BE2C (cell line): ENCODE results near the gene HCFC1.
A peak's percentile ranks its signal among the peaks of the same experiment; 100 is the strongest.

Experiments used
- DNase-seq: peaks from one replicate; pipeline ENCODE4 v3.0.0-alpha.2; 2020
- H3K27me3 ChIP-seq: fragments of 250-450 bp; sonication (Bioruptor Pico); 2 replicates; pipeline ENCODE4 v1.5.1; 2020; ENCODE audit warnings: mild to moderate bottlenecking
- H3K36me3 ChIP-seq: fragments of 250-450 bp; sonication (Bioruptor Pico); 2 replicates; pipeline ENCODE4 v1.5.1; 2020; ENCODE audit warnings: mild to moderate bottlenecking
- H3K4me1 ChIP-seq: fragments of 250-450 bp; sonication (Bioruptor Pico); 2 replicates; pipeline ENCODE4 v1.5.1; 2020
- H3K4me3 ChIP-seq: 2 replicates; pipeline ENCODE4 v1.5.1; 2011; ENCODE audit warnings: low read depth, low read length
- H3K9me3 ChIP-seq: fragments of 250-450 bp; sonication (Bioruptor Pico); 2 replicates; pipeline ENCODE4 v1.5.1; 2020
- CTCF ChIP-seq: IDR thresholded peaks from 2 replicates; pipeline ENCODE4 v1.5.1; 2012; ENCODE audit warnings: mild to moderate bottlenecking, low read depth, low read length

Gene HCFC1

GRCh38 chrX:153953342-153953830, 18.2 kb downstream of the HCFC1 start:
- Histone ChIP-seq H3K27me3 (no peaks in the 10 kb centered on the region), H3K9me3 (no peaks in the 10 kb centered on the region), H3K36me3 (peaks cover 91% of the 10 kb centered on the region), H3K4me3 (no peak overlapping the region), H3K4me1 (peaks cover 4% of the 10 kb centered on the region)
- TF ChIP-seq CTCF = peak; percentile 83
- DNase-seq = peak; percentile 79

GRCh38 chrX:153952373-153953026, 19.1 kb downstream of the HCFC1 start:
- DNase-seq = no peak
- Histone ChIP-seq H3K36me3 (peaks cover 88% of the 10 kb centered on the region), H3K9me3 (no peaks in the 10 kb centered on the region), H3K4me3 (no peak overlapping the region), H3K4me1 (peaks cover 4% of the 10 kb centered on the region), H3K27me3 (no peaks in the 10 kb centered on the region)
- TF ChIP-seq CTCF = no peak

- no peak overlapping the region for H3K4me3 ChIP-seq
- peaks cover 81% of the 10 kb centered on the region for H3K36me3 ChIP-seq
- H3K9me3 ChIP-seq = no peaks in the 10 kb centered on the region
- TF ChIP-seq CTCF = no peak
- peaks cover 4% of the 10 kb centered on the region for H3K4me1 ChIP-seq
- no peak for DNase-seq
- no peaks in the 10 kb centered on the region for H3K27me3 ChIP-seq
Observed at GRCh38 chrX:153951683-153952372, 19.8 kb downstream of the HCFC1 start.

GRCh38 chrX:153950127-153950526, 21.5 kb downstream of the HCFC1 start:
- Histone ChIP-seq H3K27me3 (no peaks in the 10 kb centered on the region), H3K4me1 (peaks cover 4% of the 10 kb centered on the region), H3K36me3 (peaks cover 64% of the 10 kb centered on the region)

GRCh38 chrX:153948847-153949805, 22.5 kb downstream of the HCFC1 start:
- H3K36me3 ChIP-seq = peaks cover 54% of the 10 kb centered on the region
- DNase-seq = no peak
- no peak overlapping the region for H3K4me3 ChIP-seq
- no peaks in the 10 kb centered on the region for H3K27me3 ChIP-seq
- H3K4me1 ChIP-seq = peaks cover 4% of the 10 kb centered on the region
- H3K9me3 ChIP-seq = no peaks in the 10 kb centered on the region
- no peak for TF ChIP-seq CTCF

More at GRCh38 chrX:153950127-153950526, 21.5 kb downstream of the HCFC1 start:
- Histone ChIP-seq H3K9me3 (no peaks in the 10 kb centered on the region), H3K4me3 (no peak overlapping the region)
- no peak for DNase-seq
- TF ChIP-seq CTCF = no peak
